H9 (cell line): ENCODE results near the gene MPZL1. TPM values are rescaled to one million over a fixed set of nuclear protein-coding genes. Genes with fewer than 3 reads are reported as not detected.

ENCODE experiments used
- DNase-seq: peaks from one replicate; pipeline ENCODE4 v3.0.0-alpha.2; 2017
- H2AFZ ChIP-seq: one replicate; pipeline ENCODE4 v1.6.1; 2013; ENCODE audit warnings: mild to moderate bottlenecking, low read length, control low read depth, moderate library complexity
- H2AK5ac ChIP-seq: 2 replicates; pipeline ENCODE4 v1.6.1; 2013; ENCODE audit warnings: low read length, control low read depth, mixed read lengths; ENCODE audit not compliant: insufficient read length
- H2BK120ac ChIP-seq: one replicate; pipeline ENCODE4 v1.6.1; 2013; ENCODE audit warnings: low read depth, mild to moderate bottlenecking, low read length, control low read depth, inconsistent platforms; ENCODE audit not compliant: poor library complexity, severe bottlenecking
- H2BK12ac ChIP-seq: 2 replicates; pipeline ENCODE4 v1.6.1; 2013; ENCODE audit warnings: low read length, control low read depth, mixed read lengths, low read depth; ENCODE audit not compliant: insufficient read length
- H2BK15ac ChIP-seq: 2 replicates; pipeline ENCODE4 v1.6.1; 2013; ENCODE audit warnings: low read depth, low read length, control low read depth
- H2BK20ac ChIP-seq: one replicate; pipeline ENCODE4 v1.6.1; 2013; ENCODE audit warnings: low read depth, mild to moderate bottlenecking, low read length, control low read depth, inconsistent platforms; ENCODE audit not compliant: poor library complexity, severe bottlenecking
- H2BK5ac ChIP-seq: 2 replicates; pipeline ENCODE4 v1.6.1; 2013; ENCODE audit warnings: low read length, control low read depth, mixed read lengths; ENCODE audit not compliant: insufficient read length
- H3K14ac ChIP-seq: 2 replicates; pipeline ENCODE4 v1.6.1; 2013; ENCODE audit warnings: low read length, control low read depth; ENCODE audit not compliant: insufficient read depth
- H3K18ac ChIP-seq: 2 replicates; pipeline ENCODE4 v1.6.1; 2013; ENCODE audit warnings: low read depth, mild to moderate bottlenecking, mixed read lengths, low read length, control low read depth; ENCODE audit not compliant: insufficient read length
- H3K23ac ChIP-seq: 2 replicates; pipeline ENCODE4 v1.6.1; 2013; ENCODE audit warnings: low read length, control low read depth, mixed read lengths, low read depth; ENCODE audit not compliant: insufficient read length
- H3K23me2 ChIP-seq: 2 replicates; pipeline ENCODE4 v1.6.1; 2013; ENCODE audit warnings: low read depth, mild to moderate bottlenecking, mixed read lengths, low read length, control low read depth; ENCODE audit not compliant: insufficient read length, poor library complexity, severe bottlenecking
- H3K27ac ChIP-seq: 2 replicates; pipeline ENCODE4 v1.5.1; 2013; ENCODE audit warnings: low read length, control low read depth, mixed read lengths, low read depth; ENCODE audit not compliant: insufficient read length
- H3K27me3 ChIP-seq: 2 replicates; pipeline ENCODE4 v1.6.1; 2013; ENCODE audit warnings: low read length, control low read depth, inconsistent platforms; ENCODE audit not compliant: insufficient read depth
- H3K4ac ChIP-seq: 2 replicates; pipeline ENCODE4 v1.6.1; 2013; ENCODE audit warnings: low read depth, mild to moderate bottlenecking, control low read depth, inconsistent platforms, low read length, moderate library complexity
- H3K4me1 ChIP-seq: 2 replicates; pipeline ENCODE4 v1.6.1; 2013; ENCODE audit warnings: low read length, control low read depth, inconsistent platforms; ENCODE audit not compliant: insufficient read depth
- H3K4me2 ChIP-seq: 2 replicates; pipeline ENCODE4 v1.6.1; 2013; ENCODE audit warnings: low read length, control low read depth, mixed read lengths; ENCODE audit not compliant: insufficient read length, insufficient read depth
- H3K56ac ChIP-seq: 2 replicates; pipeline ENCODE4 v1.6.1; 2013; ENCODE audit warnings: low read depth, mild to moderate bottlenecking, mixed read lengths, low read length, control low read depth; ENCODE audit not compliant: insufficient read length
- H3K79me1 ChIP-seq: 2 replicates; pipeline ENCODE4 v1.6.1; 2013; ENCODE audit warnings: low read depth, mild to moderate bottlenecking, moderate library complexity, low read length, control low read depth, inconsistent platforms; ENCODE audit not compliant: insufficient read depth, poor library complexity, severe bottlenecking
- H3K79me2 ChIP-seq: 2 replicates; pipeline ENCODE4 v1.6.1; 2013; ENCODE audit warnings: low read length, control low read depth, inconsistent platforms; ENCODE audit not compliant: insufficient read depth
- H3K9ac ChIP-seq: 2 replicates; pipeline ENCODE4 v1.6.1; 2013; ENCODE audit warnings: low read length, control low read depth, mixed read lengths; ENCODE audit not compliant: insufficient read length; ENCODE audit errors: extremely low read depth
- H3K9me3 ChIP-seq: one replicate; pipeline ENCODE4 v1.6.1; 2013; ENCODE audit warnings: low read depth, low read length, inconsistent platforms; ENCODE audit not compliant: control insufficient read depth
- H3T11ph ChIP-seq: one replicate; pipeline ENCODE4 v1.6.1; 2013; ENCODE audit warnings: mild to moderate bottlenecking, low read length, control low read depth, inconsistent platforms
- H4K20me1 ChIP-seq: one replicate; pipeline ENCODE4 v1.6.1; 2013; ENCODE audit not compliant: control insufficient read depth, insufficient read length, insufficient read depth
- H4K5ac ChIP-seq: 2 replicates; pipeline ENCODE4 v1.6.1; 2013; ENCODE audit warnings: low read depth, mild to moderate bottlenecking, mixed read lengths, low read length, control low read depth; ENCODE audit not compliant: insufficient read length
- H4K8ac ChIP-seq: replicated peaks from 2 replicates; pipeline ENCODE4 v1.6.1; 2013; ENCODE audit warnings: low read length, control low read depth, mixed read lengths, low read depth; ENCODE audit not compliant: insufficient read length
- H4K91ac ChIP-seq: 2 replicates; pipeline ENCODE4 v1.6.1; 2013; ENCODE audit warnings: low read depth, mild to moderate bottlenecking, moderate library complexity, mixed read lengths, low read length, control low read depth; ENCODE audit not compliant: insufficient read length
- H3K27ac Mint-ChIP-seq, 3 experiments: 2 replicates in 2 of 3; 3 replicates in 1 of 3; pipeline ENCODE4 v1.8.0; 2020 to 2021; ENCODE audit warnings: mixed read lengths in 3 of 3, mild to moderate bottlenecking in 1 of 3, moderate library complexity in 1 of 3
- H3K27me3 Mint-ChIP-seq: 2 replicates; pipeline ENCODE4 v1.8.0; 2021; ENCODE audit warnings: low read depth, mild to moderate bottlenecking, moderate library complexity, mixed read lengths
- H3K36me3 Mint-ChIP-seq, 3 experiments: 2 replicates in 2 of 3; 3 replicates in 1 of 3; pipeline ENCODE4 v1.8.0; 2020 to 2021; ENCODE audit warnings: low read depth in 3 of 3, mixed read lengths in 3 of 3; ENCODE audit not compliant: insufficient read depth in 1 of 3
- H3K4me1 Mint-ChIP-seq, 2 experiments: 2 replicates each; pipeline ENCODE4 v1.8.0; 2020; ENCODE audit warnings: mixed read lengths in 2 of 2
- H3K4me3 Mint-ChIP-seq, 2 experiments: 2 replicates in 1 of 2; 3 replicates in 1 of 2; pipeline ENCODE4 v1.8.0; 2020 to 2021; ENCODE audit warnings: mild to moderate bottlenecking in 2 of 2, mixed read lengths in 2 of 2, moderate library complexity in 1 of 2
- H3K9me3 Mint-ChIP-seq, 2 experiments: 2 replicates in 1 of 2; 3 replicates in 1 of 2; pipeline ENCODE4 v1.8.0; 2020; ENCODE audit warnings: mild to moderate bottlenecking in 2 of 2, mixed read lengths in 2 of 2, moderate library complexity in 1 of 2
- WGBS: extraction: QIAGEN DNeasy Blood & Tissue Kit; methylation state at CpG from one replicate; pipeline ENCODE4 v1.1.7; 2013; ENCODE audit warnings: missing lambda C conversion rate, low lambda C conversion rate, mixed read lengths; ENCODE audit not compliant: insufficient read length; ENCODE audit errors: extremely low coverage; 5-methylcytosine and 5-hydroxymethylcytosine counted together
- total RNA-seq: library from RNA; stranded (reverse); gene quantifications from 2 replicates; pipeline ENCODE4 v1.2.1, GENCODE V29; 2021
- TF ChIP-seq, protein P1 (sequence below): fragments of 200-600 bp; sonication (generic); conservative IDR thresholded peaks from 3 replicates; pipeline ENCODE4 v1.8.0; 2021; ENCODE audit warnings: antibody characterized with exemption, mild to moderate bottlenecking

The MPZL1 gene
- total RNA-seq, 1 experiment from 2014 or later = 60.7 TPM

- Mint-ChIP-seq H3K27me3 (peaks cover 2% of the 10 kb centered on the region; the same call in 1 of the 2 replicates), H3K4me3 (peak overlapping the region in 1 of 2 experiments; percentile 62; a peak in 2 of 5 replicates), H3K9me3 (no peaks in the 10 kb centered on the region), H3K27ac (peak overlapping the region in 1 of 3 experiments; percentile 20; a peak in 1 of 7 replicates), H3K4me1 (peaks cover 52% of the 10 kb centered on the region in 2 experiments), H3K36me3 (peaks cover 4 to 9% (median 7%) of the 10 kb centered on the region in 3 experiments; a peak in 4 of 7 replicates)
- Histone ChIP-seq H3K27me3 (no peaks in the 10 kb centered on the region), H3K9me3 (no peaks in the 10 kb centered on the region), H3K4me2 (peak overlapping the region; percentile 81), H2BK12ac (no peak overlapping the region), H3K79me2 (peaks cover 17% of the 10 kb centered on the region; the same call in 1 of the 2 replicates), H2BK5ac (no peak overlapping the region), H2AFZ (no peak overlapping the region), H3K79me1 (peaks cover 3% of the 10 kb centered on the region), H2AK5ac (no peak overlapping the region), H3K18ac (no peak overlapping the region), H4K5ac (no peak overlapping the region), H3K23ac (no peak overlapping the region), H2BK20ac (no peak overlapping the region), H2BK15ac (no peak overlapping the region), H3K27ac (no peak overlapping the region), H3T11ph (no peak overlapping the region), H4K20me1 (no peaks in the 10 kb centered on the region), H2BK120ac (no peak overlapping the region), H3K23me2 (peaks cover 7% of the 10 kb centered on the region), H3K9ac (no peak overlapping the region), H3K4me1 (peaks cover 8% of the 10 kb centered on the region), H3K56ac (no peak overlapping the region), H3K14ac (no peak overlapping the region), H4K91ac (no peak overlapping the region), H4K8ac (no peak overlapping the region), H3K4ac (no peak overlapping the region)
- TF ChIP-seq, protein P1, sequence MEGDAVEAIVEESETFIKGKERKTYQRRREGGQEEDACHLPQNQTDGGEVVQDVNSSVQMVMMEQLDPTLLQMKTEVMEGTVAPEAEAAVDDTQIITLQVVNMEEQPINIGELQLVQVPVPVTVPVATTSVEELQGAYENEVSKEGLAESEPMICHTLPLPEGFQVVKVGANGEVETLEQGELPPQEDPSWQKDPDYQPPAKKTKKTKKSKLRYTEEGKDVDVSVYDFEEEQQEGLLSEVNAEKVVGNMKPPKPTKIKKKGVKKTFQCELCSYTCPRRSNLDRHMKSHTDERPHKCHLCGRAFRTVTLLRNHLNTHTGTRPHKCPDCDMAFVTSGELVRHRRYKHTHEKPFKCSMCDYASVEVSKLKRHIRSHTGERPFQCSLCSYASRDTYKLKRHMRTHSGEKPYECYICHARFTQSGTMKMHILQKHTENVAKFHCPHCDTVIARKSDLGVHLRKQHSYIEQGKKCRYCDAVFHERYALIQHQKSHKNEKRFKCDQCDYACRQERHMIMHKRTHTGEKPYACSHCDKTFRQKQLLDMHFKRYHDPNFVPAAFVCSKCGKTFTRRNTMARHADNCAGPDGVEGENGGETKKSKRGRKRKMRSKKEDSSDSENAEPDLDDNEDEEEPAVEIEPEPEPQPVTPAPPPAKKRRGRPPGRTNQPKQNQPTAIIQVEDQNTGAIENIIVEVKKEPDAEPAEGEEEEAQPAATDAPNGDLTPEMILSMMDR = no peak
- WGBS = no CpG with 5 or more reads among the region's 2 CpGs
- no peak for DNase-seq
These were observed 2.0 kb downstream of the MPZL1 start for GRCh38 chr1:167723707-167724323.
